Kidney epithelial cell (primary cell): Measurements from ENCODE around the gene LAMB3. TPM values are rescaled to one million over a fixed set of nuclear protein-coding genes. Genes with fewer than 3 reads are reported as not detected.

Source experiments
- DNase-seq: peaks from one replicate; pipeline ENCODE4 v3.0.0-alpha.2; 2010; ENCODE audit warnings: low read depth
- H3K27me3 ChIP-seq: 2 replicates; pipeline ENCODE4 v1.6.0; 2011; ENCODE audit warnings: low read length; ENCODE audit not compliant: control insufficient read depth, insufficient read depth
- H3K36me3 ChIP-seq: 2 replicates; pipeline ENCODE4 v1.5.1; 2011; ENCODE audit warnings: low read length; ENCODE audit not compliant: control insufficient read depth, insufficient read depth
- H3K4me3 ChIP-seq: 2 replicates; pipeline ENCODE4 v1.5.1; 2011; ENCODE audit warnings: low read depth, mild to moderate bottlenecking, control low read depth, low read length
- total RNA-seq: library from RNA; depleted of rRNA; stranded (reverse); fragments of >200 nt; gene quantifications from 2 replicates; pipeline ENCODE4 v1.2.3, GENCODE V29; 2015
- TF ChIP-seq, protein P1 (sequence below): IDR thresholded peaks from 2 replicates; pipeline ENCODE4 v1.5.1; 2011; ENCODE audit warnings: mild to moderate bottlenecking, moderate library complexity, low read length, control low read depth, inconsistent platforms; ENCODE audit not compliant: insufficient read depth, poor library complexity, severe bottlenecking

LAMB3 gene
- total RNA-seq, 1 donor from 2014 or later, result 343 TPM

DNA sequence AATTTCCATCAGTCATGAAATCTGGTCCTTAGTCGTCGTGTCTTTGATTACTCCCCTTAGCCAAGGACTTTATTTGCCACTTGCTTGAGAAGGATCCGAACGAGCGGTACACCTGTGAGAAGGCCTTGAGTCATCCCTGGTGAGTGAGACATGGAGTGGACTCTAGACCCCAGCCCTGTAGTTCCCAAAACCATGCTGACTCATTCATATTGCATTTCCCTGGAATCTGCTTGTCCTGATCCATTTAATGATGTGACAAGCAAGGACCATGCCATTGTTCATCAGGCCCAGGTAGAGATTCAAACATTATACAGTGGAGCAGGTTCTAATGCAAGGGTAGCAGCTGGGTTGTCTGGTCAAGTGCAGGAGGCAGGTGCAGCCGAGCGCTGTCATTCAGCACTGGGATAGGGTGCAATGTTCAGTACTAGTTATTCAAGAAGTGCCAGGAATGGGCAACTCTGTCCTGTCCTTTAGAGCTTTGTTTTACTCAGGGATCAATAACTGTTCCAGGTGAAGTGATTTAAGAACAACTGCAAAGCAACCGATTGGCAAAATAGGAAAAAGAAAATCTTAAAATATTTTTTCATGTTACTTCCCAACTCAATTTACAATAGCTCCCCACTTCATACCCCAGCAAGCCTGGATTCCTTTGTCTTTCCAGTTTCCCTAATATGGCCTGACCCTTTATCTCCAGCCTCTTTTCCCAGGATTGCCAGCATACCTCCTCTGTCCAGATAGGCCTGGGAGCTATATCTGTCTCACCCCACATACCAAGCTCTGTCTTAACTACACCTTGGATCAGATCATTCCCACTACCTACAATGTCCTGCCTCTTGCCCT lies 42.2 kb downstream of the LAMB3 start:
- H3K4me3 ChIP-seq, result no peak overlapping the region
- TF ChIP-seq, protein P1, sequence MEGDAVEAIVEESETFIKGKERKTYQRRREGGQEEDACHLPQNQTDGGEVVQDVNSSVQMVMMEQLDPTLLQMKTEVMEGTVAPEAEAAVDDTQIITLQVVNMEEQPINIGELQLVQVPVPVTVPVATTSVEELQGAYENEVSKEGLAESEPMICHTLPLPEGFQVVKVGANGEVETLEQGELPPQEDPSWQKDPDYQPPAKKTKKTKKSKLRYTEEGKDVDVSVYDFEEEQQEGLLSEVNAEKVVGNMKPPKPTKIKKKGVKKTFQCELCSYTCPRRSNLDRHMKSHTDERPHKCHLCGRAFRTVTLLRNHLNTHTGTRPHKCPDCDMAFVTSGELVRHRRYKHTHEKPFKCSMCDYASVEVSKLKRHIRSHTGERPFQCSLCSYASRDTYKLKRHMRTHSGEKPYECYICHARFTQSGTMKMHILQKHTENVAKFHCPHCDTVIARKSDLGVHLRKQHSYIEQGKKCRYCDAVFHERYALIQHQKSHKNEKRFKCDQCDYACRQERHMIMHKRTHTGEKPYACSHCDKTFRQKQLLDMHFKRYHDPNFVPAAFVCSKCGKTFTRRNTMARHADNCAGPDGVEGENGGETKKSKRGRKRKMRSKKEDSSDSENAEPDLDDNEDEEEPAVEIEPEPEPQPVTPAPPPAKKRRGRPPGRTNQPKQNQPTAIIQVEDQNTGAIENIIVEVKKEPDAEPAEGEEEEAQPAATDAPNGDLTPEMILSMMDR, result no peak
- DNase-seq, result no peak

DNA sequence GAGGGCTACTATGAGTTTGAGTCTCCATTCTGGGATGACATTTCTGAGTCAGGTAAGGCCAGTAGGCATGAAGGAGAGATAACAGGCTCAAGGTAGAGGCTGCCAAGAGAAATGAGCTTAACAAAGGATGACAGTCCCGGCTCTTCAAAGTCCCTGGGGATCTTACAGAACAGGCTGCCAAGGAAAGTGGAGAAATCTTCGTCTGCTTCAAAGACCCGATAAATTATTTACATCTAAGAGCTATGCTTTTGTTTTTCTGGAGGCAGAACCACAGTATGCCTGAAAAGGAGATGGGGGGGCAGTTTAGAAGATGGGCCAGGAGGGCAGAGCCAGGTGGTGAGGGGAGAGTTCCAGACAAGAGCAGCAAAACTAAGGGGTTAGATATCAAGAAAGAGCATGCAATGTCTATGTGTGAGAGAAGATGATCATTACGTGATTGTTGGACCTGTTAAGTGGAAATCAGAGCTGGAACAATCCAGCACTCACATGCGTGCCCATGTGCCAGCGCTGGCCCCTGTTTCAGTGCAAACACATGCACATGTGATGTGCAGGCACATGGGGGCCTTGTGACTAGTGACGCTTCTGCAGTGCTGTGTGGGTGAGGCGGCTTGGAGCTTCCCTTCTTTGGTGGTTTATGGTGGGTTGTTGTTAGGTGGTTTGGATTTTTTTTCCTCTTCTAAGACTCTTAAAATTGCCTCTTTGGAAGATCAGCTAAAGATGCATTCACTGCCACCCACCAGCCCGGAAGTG lies 43.0 kb downstream of the LAMB3 start:
- TF ChIP-seq, protein P1, result no peak
- no peak for DNase-seq

More for the DNA sequence above, 42.2 kb downstream of the LAMB3 start:
- Histone ChIP-seq H3K27me3 (no peaks in the 10 kb centered on the region), H3K36me3 (no peaks in the 10 kb centered on the region)

DNA sequence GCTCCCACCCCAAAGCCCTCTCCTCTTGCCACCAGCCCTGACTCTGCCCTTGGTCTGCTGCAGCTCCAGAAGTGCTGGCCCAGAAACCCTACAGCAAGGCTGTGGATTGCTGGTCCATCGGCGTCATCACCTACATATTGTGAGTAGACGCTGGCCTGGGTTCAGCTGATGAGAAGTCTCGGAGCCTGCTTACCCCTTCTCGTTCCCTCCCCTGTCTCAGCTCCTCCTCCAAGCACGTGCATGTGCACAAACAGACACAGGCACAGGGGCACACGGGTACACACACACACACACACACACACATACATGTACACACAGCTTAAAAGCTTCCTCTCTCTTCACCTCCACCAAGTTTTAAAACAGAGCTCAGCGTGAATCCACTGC lies 44.4 kb downstream of the LAMB3 start:
- H3K27me3 ChIP-seq, result no peaks in the 10 kb centered on the region
- TF ChIP-seq, protein P1, result no peak
- no peak for DNase-seq
- H3K36me3 ChIP-seq, result no peaks in the 10 kb centered on the region
- H3K4me3 ChIP-seq, result no peak overlapping the region

More for the DNA sequence above, 43.0 kb downstream of the LAMB3 start:
- no peaks in the 10 kb centered on the region for H3K36me3 ChIP-seq
- no peaks in the 10 kb centered on the region for H3K27me3 ChIP-seq
- no peak overlapping the region for H3K4me3 ChIP-seq

DNA sequence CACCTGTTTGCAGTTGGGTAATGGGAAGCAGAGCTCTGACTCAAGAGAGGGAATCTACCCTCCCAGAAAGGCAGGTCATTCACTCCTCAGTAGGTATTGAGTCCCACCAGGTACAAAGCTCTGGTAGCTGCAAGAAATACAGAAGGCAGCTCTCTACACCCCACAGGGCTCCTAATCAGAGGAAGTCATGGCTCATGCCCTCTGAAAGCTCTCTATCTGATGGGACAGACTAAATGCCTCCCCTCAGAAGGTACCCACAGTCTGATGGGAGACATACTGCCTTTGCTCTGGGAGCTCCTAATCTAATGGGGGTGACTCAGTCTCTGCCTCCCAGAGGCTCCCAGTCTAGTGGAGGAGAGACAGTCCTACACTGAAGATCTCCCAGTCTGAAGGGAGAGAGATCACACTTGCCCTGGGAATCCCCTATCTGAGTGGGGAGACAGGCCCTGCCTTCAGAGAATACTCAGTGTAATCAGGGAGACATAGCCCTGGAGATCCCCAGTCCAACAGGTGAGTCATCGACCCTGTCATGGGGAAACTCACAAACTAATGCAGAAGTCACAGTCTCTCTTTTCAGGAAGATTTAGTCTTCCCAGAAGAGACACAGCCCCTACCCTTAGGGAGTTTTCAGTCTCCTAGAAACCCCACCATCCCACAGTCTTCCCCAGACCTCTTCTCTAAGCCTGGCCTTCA lies 45.0 kb downstream of the LAMB3 start:
- TF ChIP-seq, protein P1, result no peak
- Histone ChIP-seq H3K4me3 (no peak overlapping the region), H3K36me3 (no peaks in the 10 kb centered on the region), H3K27me3 (no peaks in the 10 kb centered on the region)
- DNase-seq, result no peak

DNA sequence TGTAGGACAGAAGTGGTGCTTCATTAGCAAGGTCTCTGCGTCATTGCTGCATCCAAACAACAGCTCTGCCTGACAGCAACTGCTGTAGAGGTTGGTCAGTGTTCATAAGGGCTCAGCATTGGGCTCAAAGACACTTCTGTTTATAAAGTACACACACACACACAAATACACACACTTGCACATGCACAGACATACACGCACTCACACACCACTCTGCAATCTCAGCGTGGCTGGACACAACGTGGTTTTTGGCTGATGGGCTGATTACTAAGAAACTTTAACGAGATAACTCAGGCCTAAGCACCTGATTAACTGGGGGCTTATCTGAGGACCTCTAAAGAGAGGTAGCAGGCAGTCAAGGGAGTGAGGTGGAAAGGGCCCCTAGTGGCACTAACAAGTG lies 48.3 kb downstream of the LAMB3 start:
- H3K27me3 ChIP-seq, result no peaks in the 10 kb centered on the region
- H3K4me3 ChIP-seq, result no peak overlapping the region
- H3K36me3 ChIP-seq, result no peaks in the 10 kb centered on the region
- DNase-seq, result no peak
- TF ChIP-seq, protein P1, result no peak
